GM12878 (cell line): ENCODE measurements around the gene ITGBL1. TPM values are rescaled to one million over a fixed set of nuclear protein-coding genes. Genes with fewer than 3 reads are reported as not detected.

ENCODE experiments used
- ATAC-seq: fragments of 200-7000 bp; cut with Tn5 transposase; 3 replicates; pipeline ENCODE4 v1.9.1; 2020; ENCODE audit warnings: mild to moderate bottlenecking, moderate library complexity
- BruUV-seq: library from RNA; stranded (reverse); fragments of 400-500 nt; replicated peaks from 2 replicates; lab custom pipeline; 2021; lab: Mats Ljungman, UMichigan
- CTCF ChIA-PET: fragments of 300-600 bp; sonication (Branson Sonifier 250); formaldehyde crosslinking; extraction: SDS; loops from one replicate; lab custom pipeline; 2021; ENCODE audit warnings: inconsistent platforms; lab: Yijun Ruan, JAX
- POLR2A ChIA-PET: fragments of 350-600 bp; formaldehyde crosslinking; extraction: SDS; loops from one replicate; lab custom pipeline; 2021; ENCODE audit warnings: inconsistent platforms; lab: Charles Lee
- RAD21 ChIA-PET: fragments of 300-600 bp; sonication (Branson Sonifier 250); formaldehyde crosslinking; loops from one replicate; lab custom pipeline; 2023; ENCODE audit warnings: antibody characterized with exemption; ENCODE audit not compliant: unreplicated experiment; lab: Charles Lee
- SMC1A ChIA-PET: fragments of 300-600 bp; sonication (Branson Sonifier 250); formaldehyde crosslinking; loops from one replicate; lab custom pipeline; 2023; ENCODE audit not compliant: unreplicated experiment, uncharacterized antibody; lab: Charles Lee
- DNase-seq: peaks from one replicate; pipeline ENCODE4 v3.0.0-alpha.2; 2011; ENCODE audit warnings: low read depth, low spot score
- FAIRE-seq: peaks from 3 replicates; lab custom pipeline; 2011; peaks lifted over from hg19 to GRCh38; lab: Jason Lieb, UNC
- H2AFZ ChIP-seq: 2 replicates; pipeline ENCODE4 v1.6.0; 2011; ENCODE audit warnings: low read depth, low read length, control low read depth; ENCODE audit not compliant: control insufficient read depth
- H3K27ac ChIP-seq: 2 replicates; pipeline ENCODE4 v1.5.1; 2011; ENCODE audit warnings: control low read depth; ENCODE audit not compliant: control insufficient read depth, insufficient read depth
- H3K27me3 ChIP-seq, 2 experiments: replicated peaks in 1 of 2; 2 replicates each; pipeline versions ENCODE4 v1.6.0 to v1.6.1; 2011; ENCODE audit warnings: low read length in 1 of 2; ENCODE audit not compliant: control insufficient read depth in 2 of 2, insufficient read depth in 2 of 2
- H3K36me3 ChIP-seq, 2 experiments: 2 replicates each; pipeline ENCODE4 v1.5.1; 2011; ENCODE audit warnings: low read length in 1 of 2; ENCODE audit not compliant: control insufficient read depth in 2 of 2, insufficient read depth in 2 of 2
- H3K4me1 ChIP-seq: 2 replicates; pipeline ENCODE4 v1.6.1; 2011; ENCODE audit warnings: mild to moderate bottlenecking, low read length, moderate library complexity, mixed read lengths; ENCODE audit not compliant: control insufficient read depth, insufficient read depth
- H3K4me2 ChIP-seq: 2 replicates; pipeline ENCODE4 v1.6.0; 2011; ENCODE audit warnings: control low read depth; ENCODE audit not compliant: control insufficient read depth, insufficient read depth
- H3K4me3 ChIP-seq: fragments of 200-600 bp; sonication (generic); 2 replicates; pipeline ENCODE4 v1.5.1; 2016
- H3K79me2 ChIP-seq: 2 replicates; pipeline ENCODE4 v1.6.0; 2011; ENCODE audit warnings: low read length; ENCODE audit not compliant: control insufficient read depth, insufficient read depth
- H3K9ac ChIP-seq: 2 replicates; pipeline ENCODE4 v1.8.0; 2011; ENCODE audit warnings: low read length, control low read depth, mixed read lengths; ENCODE audit not compliant: control insufficient read depth, insufficient read depth
- H3K9me3 ChIP-seq: replicated peaks from 3 replicates; pipeline ENCODE4 v1.5.1; 2011; ENCODE audit warnings: mild to moderate bottlenecking, low read length; ENCODE audit not compliant: control insufficient read depth, insufficient read depth
- H4K20me1 ChIP-seq: 2 replicates; pipeline ENCODE4 v1.6.0; 2011; ENCODE audit not compliant: control insufficient read depth, insufficient read depth
- BMI1 ChIP-seq: fragments of 450-650 bp; IDR thresholded peaks from 2 replicates; pipeline ENCODE4 v1.6.1; 2016; ENCODE audit warnings: mild to moderate bottlenecking, moderate library complexity, borderline replicate concordance
- BRCA1 ChIP-seq: IDR thresholded peaks from 2 replicates; pipeline ENCODE4 v1.6.1; 2011; ENCODE audit warnings: low read depth, low read length, improper control_type of control experiment
- DPF2 ChIP-seq: fragments of 450-650 bp; IDR thresholded peaks from 2 replicates; pipeline ENCODE4 v1.6.1; 2017; ENCODE audit warnings: mild to moderate bottlenecking
- ESRRA ChIP-seq: IDR thresholded peaks from 2 replicates; pipeline ENCODE4 v1.6.1; 2012; ENCODE audit warnings: mild to moderate bottlenecking, low read length, improper control_type of control experiment
- KLF5 ChIP-seq: fragments of 450-650 bp; IDR thresholded peaks from 2 replicates; pipeline ENCODE4 v1.6.1; 2014; ENCODE audit warnings: mild to moderate bottlenecking; ENCODE audit not compliant: partially characterized antibody
- MTA3 ChIP-seq: IDR thresholded peaks from 2 replicates; pipeline ENCODE4 v1.6.1; 2012; ENCODE audit warnings: low read length, inconsistent platforms, borderline replicate concordance
- MYB ChIP-seq: fragments of 150-350 bp; IDR thresholded peaks from 2 replicates; pipeline ENCODE4 v1.6.1; 2014; ENCODE audit warnings: mild to moderate bottlenecking, low read depth, low read length, borderline replicate concordance
- RCOR1 ChIP-seq: conservative IDR thresholded peaks from 2 replicates; pipeline ENCODE4 v1.6.1; 2012; ENCODE audit warnings: low read depth, low read length, improper control_type of control experiment
- TARDBP ChIP-seq: IDR thresholded peaks from 2 replicates; pipeline ENCODE4 v1.6.1; 2016; ENCODE audit warnings: borderline replicate concordance
- TCF7 ChIP-seq: IDR thresholded peaks from 2 replicates; pipeline ENCODE4 v1.6.1; 2014; ENCODE audit warnings: antibody characterized with exemption, borderline replicate concordance
- ZNF217 ChIP-seq: fragments of 450-650 bp; IDR thresholded peaks from 2 replicates; pipeline ENCODE4 v1.6.1; 2017; ENCODE audit warnings: antibody characterized with exemption, mild to moderate bottlenecking
- WGBS: methylation state at CpG from one replicate; pipeline ENCODE4 v1.1.6; 2016; ENCODE audit warnings: low lambda C conversion rate; ENCODE audit not compliant: insufficient replicate concordance, insufficient coverage; ENCODE audit errors: missing lambda C conversion rate; 5-methylcytosine and 5-hydroxymethylcytosine counted together
- in situ Hi-C: fragments of 300-500 bp; cut with MboI; formaldehyde crosslinking; loops from 9 replicates; pipeline ENCODE4 v1.14.3; 2018; ENCODE audit warnings: mixed read lengths
- intact Hi-C: fragments of 100-400 bp; cut with micrococcal nuclease; formaldehyde crosslinking; loops from one replicate; pipeline ENCODE4 v1.14.2; 2022; ENCODE audit not compliant: unreplicated experiment
- polyA plus RNA-seq, 11 experiments: library from polyadenylated mRNA; depleted of rRNA in 4 of 11; unstranded in 6 of 11; stranded (reverse) in 5 of 11; fragments of >200 nt; fragmentation: Nextera tagmentation in 4 of 11; fragmentation: Illumina TruSeq in 1 of 11; extraction: Ambion mirVana in 4 of 11; extraction: Trizol in 1 of 11; gene quantifications; 1 replicate in 1 of 11; 2 replicates in 10 of 11; pipeline versions ENCODE4 v1.2.1 to v1.2.3, GENCODE V29; 2011 to 2016; ENCODE audit warnings: inconsistent platforms in 2 of 11, missing spikeins in 2 of 11, low read depth in 1 of 11
- total RNA-seq, 4 experiments: library from RNA; depleted of rRNA in 3 of 4; stranded (reverse); fragments of >200 nt in 3 of 4; fragmentation: Illumina TruSeq in 1 of 4; extraction: Trizol in 1 of 4; gene quantifications; 2 replicates each; pipeline versions ENCODE4 v1.2.1 to v1.2.3, GENCODE V29; 2013 to 2021
- TF ChIP-seq, protein P1 (sequence below): fragments of 450-650 bp; IDR thresholded peaks from 2 replicates; pipeline ENCODE4 v1.6.1; 2017; ENCODE audit warnings: mild to moderate bottlenecking, low read depth, inconsistent platforms; ENCODE audit not compliant: poor library complexity, severe bottlenecking
- TF ChIP-seq, protein P2 (sequence below): IDR thresholded peaks from 2 replicates; pipeline ENCODE4 v1.6.1; 2011; ENCODE audit warnings: borderline replicate concordance, low read depth, mild to moderate bottlenecking, moderate library complexity, low read length; ENCODE audit not compliant: insufficient read depth, poor library complexity, severe bottlenecking
- TF ChIP-seq, protein P3 (sequence below): IDR thresholded peaks from 2 replicates; pipeline ENCODE4 v1.6.1; 2011; ENCODE audit warnings: borderline replicate concordance, low read depth, mild to moderate bottlenecking, moderate library complexity, mixed read lengths, low read length; ENCODE audit not compliant: insufficient read depth; ENCODE audit errors: extremely low read length

ITGBL1 gene
- total and polyA plus RNA-seq, 10 of the 15 experiments (the other 5 are each of a cell fraction or from before 2014, with no cell fraction given), result 0.17 to 2.8 (median 0.28) TPM; not detected in 3

DNA sequence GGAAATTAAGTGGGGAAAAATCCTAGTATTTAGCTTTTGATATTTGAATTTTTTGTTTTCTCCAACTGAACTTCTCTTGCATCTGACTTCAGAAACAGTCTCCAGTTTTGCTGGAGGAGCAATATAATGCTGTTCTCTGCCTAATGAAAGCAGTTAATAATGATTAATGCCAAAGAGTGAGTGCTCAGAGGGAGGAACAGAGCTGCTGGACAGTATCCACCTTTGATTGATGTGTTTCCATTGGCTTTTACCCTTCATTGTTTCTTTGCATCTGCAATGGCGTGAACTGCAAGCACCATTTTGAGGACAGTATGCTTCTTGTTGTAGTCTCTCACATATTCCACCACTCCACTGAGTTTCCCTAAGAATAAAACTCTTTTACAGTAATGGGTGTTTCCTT, 193.4 kb downstream of the ITGBL1 start (continued):
- TF ChIP-seq, protein P1, sequence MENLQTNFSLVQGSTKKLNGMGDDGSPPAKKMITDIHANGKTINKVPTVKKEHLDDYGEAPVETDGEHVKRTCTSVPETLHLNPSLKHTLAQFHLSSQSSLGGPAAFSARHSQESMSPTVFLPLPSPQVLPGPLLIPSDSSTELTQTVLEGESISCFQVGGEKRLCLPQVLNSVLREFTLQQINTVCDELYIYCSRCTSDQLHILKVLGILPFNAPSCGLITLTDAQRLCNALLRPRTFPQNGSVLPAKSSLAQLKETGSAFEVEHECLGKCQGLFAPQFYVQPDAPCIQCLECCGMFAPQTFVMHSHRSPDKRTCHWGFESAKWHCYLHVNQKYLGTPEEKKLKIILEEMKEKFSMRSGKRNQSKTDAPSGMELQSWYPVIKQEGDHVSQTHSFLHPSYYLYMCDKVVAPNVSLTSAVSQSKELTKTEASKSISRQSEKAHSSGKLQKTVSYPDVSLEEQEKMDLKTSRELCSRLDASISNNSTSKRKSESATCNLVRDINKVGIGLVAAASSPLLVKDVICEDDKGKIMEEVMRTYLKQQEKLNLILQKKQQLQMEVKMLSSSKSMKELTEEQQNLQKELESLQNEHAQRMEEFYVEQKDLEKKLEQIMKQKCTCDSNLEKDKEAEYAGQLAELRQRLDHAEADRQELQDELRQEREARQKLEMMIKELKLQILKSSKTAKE, result no peak
- TF ChIP-seq MTA3, result no peak
- TF ChIP-seq, all 136 proteins: peak for 0

DNA sequence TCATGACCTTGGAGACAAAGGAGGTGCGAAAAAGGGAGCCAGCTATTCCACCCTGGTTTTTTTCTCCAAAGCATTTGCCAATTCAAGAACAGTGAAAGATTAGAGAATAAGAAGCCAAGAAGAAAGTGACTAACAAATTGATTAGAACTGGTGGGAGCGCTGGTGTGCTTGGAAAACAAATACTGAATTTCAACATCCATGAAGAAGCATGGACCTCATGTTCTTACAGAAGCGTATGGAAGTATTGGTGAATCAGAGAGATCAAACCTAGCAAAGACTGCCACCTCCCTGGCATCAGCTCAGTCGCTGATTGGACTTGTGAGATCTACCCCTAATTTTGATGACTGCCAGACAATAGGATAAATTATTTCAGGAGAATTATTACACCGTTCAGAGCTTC, 195.3 kb downstream of the ITGBL1 start:
- no peak overlapping the region for H3K9ac ChIP-seq
- ChIA-PET POLR2A (no interaction called here), SMC1A (interaction anchor here (0.9 kb wide), 1 partner anchor 21 kb away, joined by 3 read pairs; no protein-coding TSS in a partner anchor), CTCF (interaction anchor here (0.6 kb wide), 1 partner anchor 934 kb away, joined by 3 read pairs; no protein-coding TSS in a partner anchor)
- intact Hi-C loops, result no loop called here
- no peaks in the 10 kb centered on the region for H3K79me2 ChIP-seq
- H3K9me3 ChIP-seq, result no peaks in the 10 kb centered on the region
- no peak overlapping the region for H3K4me2 ChIP-seq
- H3K27ac ChIP-seq, result no peak overlapping the region
- no peak for ATAC-seq
- BruUV-seq, result no TSS peak
- no peaks in the 10 kb centered on the region for H3K27me3 ChIP-seq
- H3K36me3 ChIP-seq, result no peaks in the 10 kb centered on the region
- H3K4me3 ChIP-seq, result no peak overlapping the region
- 42% methylated on average over 5 of the region's 5 CpGs for WGBS
- TF ChIP-seq, protein P2, sequence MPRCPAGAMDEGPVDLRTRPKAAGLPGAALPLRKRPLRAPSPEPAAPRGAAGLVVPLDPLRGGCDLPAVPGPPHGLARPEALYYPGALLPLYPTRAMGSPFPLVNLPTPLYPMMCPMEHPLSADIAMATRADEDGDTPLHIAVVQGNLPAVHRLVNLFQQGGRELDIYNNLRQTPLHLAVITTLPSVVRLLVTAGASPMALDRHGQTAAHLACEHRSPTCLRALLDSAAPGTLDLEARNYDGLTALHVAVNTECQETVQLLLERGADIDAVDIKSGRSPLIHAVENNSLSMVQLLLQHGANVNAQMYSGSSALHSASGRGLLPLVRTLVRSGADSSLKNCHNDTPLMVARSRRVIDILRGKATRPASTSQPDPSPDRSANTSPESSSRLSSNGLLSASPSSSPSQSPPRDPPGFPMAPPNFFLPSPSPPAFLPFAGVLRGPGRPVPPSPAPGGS, result no peak
- no peak for TF ChIP-seq BRCA1
- TF ChIP-seq TARDBP, result no peak
- TF ChIP-seq, protein P3, sequence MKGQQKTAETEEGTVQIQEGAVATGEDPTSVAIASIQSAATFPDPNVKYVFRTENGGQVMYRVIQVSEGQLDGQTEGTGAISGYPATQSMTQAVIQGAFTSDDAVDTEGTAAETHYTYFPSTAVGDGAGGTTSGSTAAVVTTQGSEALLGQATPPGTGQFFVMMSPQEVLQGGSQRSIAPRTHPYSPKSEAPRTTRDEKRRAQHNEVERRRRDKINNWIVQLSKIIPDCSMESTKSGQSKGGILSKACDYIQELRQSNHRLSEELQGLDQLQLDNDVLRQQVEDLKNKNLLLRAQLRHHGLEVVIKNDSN, result no peak
- TF ChIP-seq RCOR1, result no peak
- no peak for TF ChIP-seq BMI1
- TF ChIP-seq ESRRA, result no peak
- TF ChIP-seq MYB, result no peak
- TF ChIP-seq DPF2, result no peak
- no peak for TF ChIP-seq ZNF217
- no peak for TF ChIP-seq KLF5
- no peak for TF ChIP-seq TCF7
- TF ChIP-seq, all 136 proteins: peak for 0
- no peak for FAIRE-seq
- in situ Hi-C loops, result no loop called here
- RAD21 ChIA-PET, result no interaction called here
- no peak for DNase-seq
- Histone ChIP-seq H2AFZ (no peak overlapping the region), H3K4me1 (no peaks in the 10 kb centered on the region), H4K20me1 (no peaks in the 10 kb centered on the region)
